IPS-15b (cell line): ENCODE results near the gene CD244.
"Not testable (repeated sequence)": the region's sequence is repeated elsewhere in the genome, so short reads cannot be mapped to it uniquely, and the experiment has no call there.

Experiments used
- H3K27me3 ChIP-seq: one replicate; pipeline ENCODE4 v1.6.1; 2013; ENCODE audit warnings: low read length; ENCODE audit not compliant: control insufficient read depth, insufficient read depth
- H3K36me3 ChIP-seq: one replicate; pipeline ENCODE4 v1.6.1; 2013; ENCODE audit warnings: low read length; ENCODE audit not compliant: control insufficient read depth, insufficient read depth
- H3K4me1 ChIP-seq: one replicate; pipeline ENCODE4 v1.6.1; 2013; ENCODE audit warnings: mild to moderate bottlenecking, low read length; ENCODE audit not compliant: control insufficient read depth, insufficient read depth
- H3K4me3 ChIP-seq: one replicate; pipeline ENCODE4 v1.5.1; 2013; ENCODE audit warnings: low read depth, low read length
- H3K9ac ChIP-seq: one replicate; pipeline ENCODE4 v1.6.1; 2013; ENCODE audit warnings: low read depth, mild to moderate bottlenecking, low read length
- H3K9me3 ChIP-seq: one replicate; pipeline ENCODE4 v1.6.1; 2013; ENCODE audit warnings: mild to moderate bottlenecking, low read length; ENCODE audit not compliant: control insufficient read depth, insufficient read depth

CD244 gene

DNA sequence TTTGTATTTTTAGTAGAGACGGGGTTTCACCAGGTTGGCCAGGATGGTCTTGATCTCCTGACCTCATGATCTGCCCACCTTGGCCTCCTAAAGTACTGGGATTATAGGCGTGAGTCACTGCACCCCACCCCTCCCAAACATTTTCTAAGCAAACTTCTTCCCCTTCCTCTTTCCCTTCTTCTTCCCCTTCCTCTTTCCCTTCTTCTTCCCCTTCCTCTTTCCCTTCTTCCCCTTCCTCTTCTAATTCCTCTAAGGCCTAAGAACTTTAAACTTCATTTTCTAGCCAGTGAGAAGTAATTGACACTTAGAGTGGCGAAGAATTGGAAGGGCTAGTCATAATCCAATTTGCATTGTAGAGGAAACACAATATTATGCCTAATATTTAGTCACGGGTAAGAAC, 12.9 kb upstream of the CD244 start:
- H3K4me3 ChIP-seq, H3K4me1 ChIP-seq, H3K9ac ChIP-seq, H3K9me3 ChIP-seq, H3K27me3 ChIP-seq, H3K36me3 ChIP-seq: not testable (repeated sequence)

DNA sequence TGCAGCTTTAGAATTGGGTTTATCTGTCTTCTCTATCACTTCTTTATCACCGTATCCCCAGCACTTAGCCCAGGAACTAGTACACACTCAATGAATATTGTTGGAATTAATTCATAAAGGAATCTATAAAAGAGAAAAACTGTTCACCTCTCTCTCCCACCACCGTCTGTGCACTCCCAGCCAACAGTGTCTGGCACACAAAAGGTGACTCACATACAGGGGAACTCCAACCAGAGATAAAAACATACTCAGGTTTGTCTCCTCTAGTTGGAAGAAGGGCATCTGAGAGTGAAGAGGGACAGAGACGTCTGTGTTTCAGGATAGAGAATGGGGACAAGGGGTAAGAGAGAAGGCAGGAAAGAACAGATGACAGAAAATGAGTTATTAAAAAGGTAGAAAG, 12.2 kb upstream of the CD244 start:
- no peaks in the 10 kb centered on the region for H3K27me3 ChIP-seq
- H3K9me3 ChIP-seq, result no peaks in the 10 kb centered on the region
- H3K4me1 ChIP-seq, result no peaks in the 10 kb centered on the region
- no peak overlapping the region for H3K4me3 ChIP-seq
- H3K9ac ChIP-seq, result no peak overlapping the region
- no peaks in the 10 kb centered on the region for H3K36me3 ChIP-seq

DNA sequence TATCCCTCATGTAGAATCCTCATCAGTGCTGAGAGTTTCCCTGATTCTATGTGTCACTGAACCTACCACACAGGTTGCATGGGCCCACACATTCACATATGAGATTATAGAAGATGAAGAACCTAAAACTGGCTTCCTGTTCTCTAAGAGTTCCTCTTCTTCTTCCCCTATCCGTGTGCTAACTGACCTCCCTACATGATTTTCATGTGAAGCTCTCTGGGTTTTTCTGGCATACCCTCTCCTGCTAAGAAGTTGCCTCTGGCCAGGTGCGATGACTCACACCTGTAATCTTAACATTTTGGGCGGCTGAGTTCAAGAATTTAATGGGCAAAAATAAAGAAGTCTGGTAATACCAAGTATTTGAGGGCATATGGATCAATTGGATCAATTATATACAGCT, 5.5 kb upstream of the CD244 start:
- Histone ChIP-seq H3K9ac (no peak overlapping the region), H3K4me1 (no peaks in the 10 kb centered on the region)

DNA sequence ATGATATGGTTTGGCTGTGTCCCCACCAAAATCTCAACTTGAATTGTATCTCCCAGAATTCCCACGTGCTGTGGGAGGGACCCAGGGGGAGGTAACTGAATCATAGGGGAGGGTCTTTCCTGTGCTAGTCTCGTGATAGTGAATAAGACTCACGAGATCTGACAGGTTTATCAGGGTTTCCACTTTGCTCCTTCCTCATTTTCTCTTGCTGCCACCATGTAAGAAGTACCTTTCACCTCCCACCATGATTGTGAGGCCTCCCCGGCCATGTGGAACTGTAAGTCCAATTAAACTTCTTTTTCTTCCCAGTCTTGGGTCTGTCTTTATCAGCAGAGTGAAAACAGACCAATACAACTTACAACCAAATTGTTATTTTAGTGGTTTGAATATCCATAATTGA, 5.0 kb upstream of the CD244 start:
- not testable (repeated sequence) for H3K4me1 ChIP-seq, H3K36me3 ChIP-seq, H3K4me3 ChIP-seq, H3K9ac ChIP-seq, H3K9me3 ChIP-seq, H3K27me3 ChIP-seq

More for the DNA sequence above, 5.5 kb upstream of the CD244 start:
- H3K27me3 ChIP-seq, result no peaks in the 10 kb centered on the region
- H3K36me3 ChIP-seq, result no peaks in the 10 kb centered on the region
- no peak overlapping the region for H3K4me3 ChIP-seq
- no peaks in the 10 kb centered on the region for H3K9me3 ChIP-seq

DNA sequence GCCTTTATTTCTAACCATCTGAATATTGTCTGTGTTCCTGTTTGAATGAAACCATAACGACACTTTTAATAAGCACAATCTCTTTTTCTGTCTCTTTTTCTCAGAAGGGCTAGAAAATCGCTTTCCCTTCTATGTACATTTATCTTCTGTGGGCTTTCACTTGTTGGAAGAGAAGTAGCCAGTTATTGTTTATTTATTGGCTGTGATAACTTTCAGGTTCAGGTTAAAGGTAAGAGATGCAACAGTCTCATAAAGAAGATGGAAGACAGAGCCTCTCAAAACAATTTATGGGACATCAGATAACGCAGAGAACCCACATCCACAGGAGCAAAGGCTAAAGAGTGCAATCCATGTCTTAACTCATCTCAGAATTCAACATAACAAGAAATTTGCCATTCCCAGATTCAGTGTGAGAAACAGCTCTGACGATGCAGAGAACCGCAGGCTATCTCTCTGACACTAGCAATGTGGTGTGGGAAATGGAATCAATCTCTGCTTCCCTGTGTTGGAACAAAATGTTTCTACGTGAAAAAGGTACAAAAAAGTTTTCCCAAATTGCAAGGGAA, 4.1 kb upstream of the CD244 start:
- no peak overlapping the region for H3K4me3 ChIP-seq
- H3K9ac ChIP-seq, result no peak overlapping the region
- H3K27me3 ChIP-seq, result no peaks in the 10 kb centered on the region
- no peaks in the 10 kb centered on the region for H3K4me1 ChIP-seq
- H3K36me3 ChIP-seq, result no peaks in the 10 kb centered on the region
- no peaks in the 10 kb centered on the region for H3K9me3 ChIP-seq

DNA sequence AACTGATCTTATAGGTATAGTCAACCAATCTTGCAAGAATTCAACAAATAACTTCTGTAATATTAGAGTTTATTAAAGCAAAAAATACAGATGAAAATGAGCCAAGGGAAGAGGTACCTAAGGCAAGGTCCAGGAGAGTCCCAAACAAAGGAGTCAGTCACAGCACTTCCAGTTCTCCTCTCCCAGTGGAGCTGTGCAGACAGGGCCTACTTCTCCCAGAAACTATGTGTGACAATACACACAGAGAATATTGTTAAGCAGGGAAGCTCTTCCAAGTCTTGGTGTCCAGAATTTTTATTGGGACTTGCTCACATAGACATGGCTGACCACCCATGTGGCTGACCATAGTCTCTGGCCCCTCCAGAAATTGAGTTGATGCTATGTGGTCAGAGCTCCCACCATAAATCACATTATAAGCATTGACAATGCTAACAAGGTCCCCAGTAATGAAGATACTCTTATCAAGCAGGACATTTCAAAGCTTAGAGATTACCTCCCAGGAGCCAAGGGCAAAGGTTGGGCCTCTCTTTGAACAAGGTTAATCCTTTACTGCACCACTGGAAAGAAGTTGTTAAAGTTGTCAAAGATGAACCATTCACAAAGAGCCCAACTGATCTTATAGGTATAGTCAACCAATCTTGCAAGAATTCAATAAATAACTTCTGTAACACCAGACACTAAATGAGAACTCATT, 3.5 kb upstream of the CD244 start:
- no peaks in the 10 kb centered on the region for H3K27me3 ChIP-seq
- H3K9me3 ChIP-seq, result no peaks in the 10 kb centered on the region
- no peaks in the 10 kb centered on the region for H3K36me3 ChIP-seq
- no peaks in the 10 kb centered on the region for H3K4me1 ChIP-seq
- no peak overlapping the region for H3K4me3 ChIP-seq
- H3K9ac ChIP-seq, result no peak overlapping the region

DNA sequence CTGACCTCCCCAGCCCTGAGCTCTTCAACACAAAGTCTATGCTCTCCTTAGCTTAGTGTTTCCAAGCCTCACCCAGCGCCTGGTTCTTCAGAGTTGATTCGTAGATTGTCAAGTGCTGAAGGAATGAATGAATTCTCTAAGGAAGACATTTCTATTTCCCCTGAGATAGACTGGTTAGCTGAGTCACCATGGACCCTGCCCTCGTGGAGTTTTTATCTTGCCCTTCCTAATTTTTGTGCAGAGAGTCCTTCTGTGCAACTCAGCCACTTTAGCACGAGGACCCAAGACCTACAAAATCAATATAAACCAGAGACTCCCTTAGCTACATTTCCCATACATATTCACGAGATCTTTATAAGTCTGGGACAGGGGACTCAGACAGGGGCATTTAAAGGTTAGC, 2.6 kb upstream of the CD244 start:
- no peak overlapping the region for H3K9ac ChIP-seq
- H3K27me3 ChIP-seq, result no peaks in the 10 kb centered on the region
- H3K36me3 ChIP-seq, result no peaks in the 10 kb centered on the region

DNA sequence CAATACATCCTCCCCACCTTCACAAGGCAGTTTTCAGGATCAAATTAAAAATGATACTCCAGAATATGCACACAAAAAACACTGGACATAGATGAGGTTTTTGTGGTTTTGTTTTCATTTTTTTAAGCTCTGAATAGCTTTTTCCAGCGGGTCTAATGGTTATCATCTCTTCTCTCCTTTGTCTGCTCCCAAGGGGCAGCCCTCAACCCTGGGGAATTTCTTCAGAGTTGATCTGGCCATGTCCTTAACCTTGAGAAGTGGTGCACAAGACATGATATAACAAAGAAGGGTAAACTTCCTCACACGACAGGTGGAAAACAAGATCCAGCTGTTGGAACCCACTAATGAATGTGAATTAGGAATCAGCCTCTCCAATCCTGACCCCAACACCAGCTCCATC, 1.5 kb upstream of the CD244 start:
- Histone ChIP-seq H3K9ac (no peak overlapping the region), H3K27me3 (no peaks in the 10 kb centered on the region), H3K36me3 (no peaks in the 10 kb centered on the region), H3K4me3 (no peak overlapping the region), H3K4me1 (no peaks in the 10 kb centered on the region), H3K9me3 (no peaks in the 10 kb centered on the region)

More for the DNA sequence above, 2.6 kb upstream of the CD244 start:
- no peak overlapping the region for H3K4me3 ChIP-seq
- no peaks in the 10 kb centered on the region for H3K9me3 ChIP-seq
- H3K4me1 ChIP-seq, result no peaks in the 10 kb centered on the region

DNA sequence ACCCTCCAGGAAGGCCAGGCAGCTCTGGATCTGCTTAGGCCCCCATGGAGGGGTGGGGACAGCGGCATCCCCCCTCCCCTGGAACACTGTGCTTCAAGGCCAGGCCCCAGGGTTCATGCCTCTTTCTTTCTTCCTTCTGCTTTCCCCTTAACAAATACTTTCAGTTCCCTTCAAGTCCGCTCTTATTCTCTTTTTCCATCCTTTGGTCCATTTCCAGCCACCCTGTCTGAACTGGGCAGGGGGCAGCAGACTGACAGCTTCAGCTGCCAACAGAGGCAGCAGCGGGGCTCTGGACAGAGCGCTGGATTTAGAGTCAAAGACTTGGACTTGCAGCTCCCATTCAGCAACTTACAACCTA, 1.1 kb upstream of the CD244 start:
- H3K9ac ChIP-seq, result no peak overlapping the region
- no peak overlapping the region for H3K4me3 ChIP-seq

DNA sequence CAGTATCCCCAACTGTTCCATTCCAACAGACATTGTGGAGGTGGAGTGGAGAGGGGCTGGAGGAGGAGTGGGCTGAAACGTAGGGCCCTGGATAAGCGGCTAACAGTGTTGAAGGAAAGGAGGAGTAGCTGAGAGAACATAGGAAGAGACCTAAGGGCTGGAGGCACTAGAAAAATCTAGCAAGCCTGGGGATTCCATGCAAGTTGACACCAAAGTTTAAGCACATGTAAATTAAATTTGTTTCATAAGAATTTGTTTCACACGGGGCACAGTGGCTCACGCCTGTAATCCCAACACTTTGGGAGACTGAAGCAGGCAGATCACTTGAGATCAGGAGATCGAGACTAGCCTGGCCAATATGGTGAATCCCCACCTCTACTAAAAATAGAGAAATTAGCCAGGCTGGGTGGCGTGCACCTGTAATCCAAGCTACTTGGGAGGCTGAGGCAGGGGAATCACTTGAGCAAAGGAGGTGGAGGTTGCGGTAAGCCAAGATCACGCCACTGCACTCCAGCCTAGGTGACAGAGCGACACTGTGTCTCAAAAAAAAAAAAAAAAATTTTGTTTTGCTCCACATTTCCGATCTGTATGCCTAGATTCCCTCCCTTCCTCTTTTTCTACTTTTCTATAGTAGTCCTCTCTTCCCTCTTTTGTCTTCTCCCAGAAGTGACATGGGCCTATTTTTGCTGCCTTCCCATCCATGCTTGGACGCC, 530 bp upstream of the CD244 start:
- Histone ChIP-seq H3K4me3 (no peak overlapping the region), H3K9ac (no peak overlapping the region), H3K36me3 (no peaks in the 10 kb centered on the region), H3K27me3 (no peaks in the 10 kb centered on the region), H3K4me1 (no peaks in the 10 kb centered on the region), H3K9me3 (no peaks in the 10 kb centered on the region)

More for the DNA sequence above, 1.1 kb upstream of the CD244 start:
- no peaks in the 10 kb centered on the region for H3K36me3 ChIP-seq
- no peaks in the 10 kb centered on the region for H3K27me3 ChIP-seq
- no peaks in the 10 kb centered on the region for H3K4me1 ChIP-seq
- H3K9me3 ChIP-seq, result no peaks in the 10 kb centered on the region

DNA sequence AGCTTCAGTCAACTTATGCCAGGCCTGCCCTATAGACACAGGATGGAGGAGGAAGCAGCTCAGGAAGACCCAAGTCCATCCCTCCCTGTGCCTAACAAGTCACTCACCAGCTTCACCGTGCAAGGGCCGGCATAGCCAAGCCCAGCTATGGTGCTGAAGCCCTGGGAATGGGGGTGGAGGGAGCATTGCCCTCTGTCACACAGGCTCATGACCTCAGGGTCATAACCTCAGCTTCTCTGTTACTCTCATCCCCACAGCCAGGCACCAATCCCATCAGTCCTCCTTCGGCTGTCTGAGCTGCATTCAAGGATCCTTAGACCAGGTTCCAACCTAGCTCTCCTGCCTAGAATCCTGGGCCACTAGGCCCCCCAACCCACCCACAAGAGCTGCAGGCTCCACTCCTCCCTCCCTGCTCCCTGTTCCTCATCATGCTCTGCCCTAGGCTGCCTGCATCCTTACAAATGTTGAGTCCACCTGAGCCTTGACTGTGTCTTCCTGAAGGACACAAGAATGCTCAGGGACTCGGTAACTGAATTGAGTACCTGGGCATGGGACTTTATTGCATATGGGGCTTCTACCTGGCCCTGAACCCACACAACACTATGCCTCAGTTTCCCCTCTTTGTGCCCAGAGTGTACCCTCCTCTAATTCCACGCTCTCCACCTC, 1.7 kb downstream of the CD244 start:
- Histone ChIP-seq H3K36me3 (no peaks in the 10 kb centered on the region), H3K27me3 (no peaks in the 10 kb centered on the region), H3K4me1 (no peaks in the 10 kb centered on the region), H3K4me3 (no peak overlapping the region), H3K9me3 (no peaks in the 10 kb centered on the region), H3K9ac (no peak overlapping the region)

DNA sequence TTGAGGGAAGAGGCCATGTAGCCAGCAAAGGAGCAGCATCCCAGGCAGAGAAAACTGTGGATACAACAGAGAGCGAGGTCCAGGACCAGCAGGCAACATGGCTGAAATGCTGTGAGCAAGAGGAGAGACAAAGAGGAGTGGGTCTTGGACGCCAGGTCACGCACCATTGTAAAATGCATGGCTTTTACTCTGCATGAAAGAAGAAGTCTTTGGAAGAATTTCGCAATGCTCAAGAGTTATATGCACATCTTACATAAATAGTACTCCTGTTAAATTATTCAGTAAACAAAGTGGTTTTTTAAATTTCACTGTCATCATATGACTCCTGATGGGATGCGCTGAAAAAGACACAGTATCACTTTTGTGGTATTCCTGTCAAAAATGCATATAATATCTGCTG, 3.5 kb downstream of the CD244 start:
- Histone ChIP-seq H3K4me3 (no peak overlapping the region), H3K36me3 (no peaks in the 10 kb centered on the region), H3K9ac (no peak overlapping the region), H3K9me3 (no peaks in the 10 kb centered on the region), H3K27me3 (no peaks in the 10 kb centered on the region), H3K4me1 (no peaks in the 10 kb centered on the region)
